Heart left ventricle (tissue), 16 donors: ENCODE data around the gene FOXP1. TPM values are rescaled to one million over a fixed set of nuclear protein-coding genes. Genes with fewer than 3 reads are reported as not detected.

ENCODE experiments used
- ATAC-seq, 4 donors: fragments of 200-7000 bp; cut with Tn5 transposase; one replicate each; pipeline ENCODE4 v1.9.1; 2020 to 2022; ENCODE audit warnings: moderate library complexity in 4 of 4, mild to moderate bottlenecking in 3 of 4, moderate number of reproducible peaks in 1 of 4
- DNase-seq, 5 donors: peaks; one replicate each; pipeline ENCODE4 v3.0.0-alpha.2; 2020
- H3K27ac ChIP-seq, 12 donors: fragments of 200-600 bp; sonication (generic) in 4 of 12; one replicate each; pipeline versions ENCODE4 v1.5.0 to v1.8.0; 2016 to 2022; ENCODE audit warnings: mild to moderate bottlenecking in 2 of 12
- H3K27me3 ChIP-seq, 9 donors: fragments of 200-600 bp; sonication (generic) in 2 of 9; one replicate each; pipeline versions ENCODE4 v1.5.1 to v1.8.0; 2016 to 2022; ENCODE audit warnings: mild to moderate bottlenecking in 3 of 9
- H3K36me3 ChIP-seq, 9 donors: fragments of 200-600 bp; sonication (generic) in 2 of 9; one replicate each; pipeline versions ENCODE4 v1.5.0 to v1.8.0; 2018 to 2022; ENCODE audit warnings: mild to moderate bottlenecking in 2 of 9
- H3K4me1 ChIP-seq, 12 donors: fragments of 200-600 bp; sonication (generic) in 4 of 12; one replicate each; pipeline versions ENCODE4 v1.5.0 to v1.8.0; 2016 to 2022; ENCODE audit warnings: mild to moderate bottlenecking in 3 of 12
- H3K4me3 ChIP-seq, 12 donors: fragments of 200-600 bp; sonication (generic) in 4 of 12; one replicate each; pipeline versions ENCODE4 v1.5.0 to v1.8.0; 2017 to 2022; ENCODE audit warnings: mild to moderate bottlenecking in 9 of 12, moderate library complexity in 4 of 12
- H3K9me3 ChIP-seq, 12 donors: fragments of 200-600 bp; sonication (generic) in 4 of 12; one replicate each; pipeline versions ENCODE4 v1.5.0 to v1.8.0; 2016 to 2022; ENCODE audit warnings: mild to moderate bottlenecking in 1 of 12
- CTCF ChIP-seq, 12 donors: fragments of 200-600 bp; sonication (generic) in 4 of 12; IDR thresholded peaks; one replicate each; pipeline versions ENCODE4 v1.5.0 to v1.8.0; 2018 to 2022; ENCODE audit warnings: antibody characterized with exemption in 12 of 12, mild to moderate bottlenecking in 5 of 12
- POLR2A ChIP-seq, 2 donors: fragments of 450-650 bp; IDR thresholded peaks; one replicate each; pipeline ENCODE4 v1.6.1; 2017; ENCODE audit warnings: antibody characterized with exemption in 2 of 2, mild to moderate bottlenecking in 2 of 2, moderate library complexity in 2 of 2
- WGBS, 4 donors: extraction: QIAGEN DNeasy Blood & Tissue Kit in 2 of 4; methylation state at CpG; one replicate each; pipeline versions ENCODE4 v1.1.5 to v1.1.7; 2013 to 2018; 5-methylcytosine and 5-hydroxymethylcytosine counted together
- intact Hi-C, 10 donors: fragments of 100-400 bp; cut with DNase I; formaldehyde crosslinking; loops; one replicate each; pipeline versions ENCODE4 v1.11.1 to v1.14.2; 2022
- polyA plus RNA-seq, 2 donors: library from polyadenylated mRNA; stranded (reverse); fragments of 200-250 nt; gene quantifications; one replicate each; pipeline ENCODE4 v1.2.3, GENCODE V29; 2013
- total RNA-seq, 9 donors: library from RNA; depleted of rRNA in 2 of 9; stranded (reverse); fragments of >200 nt in 2 of 9; fragmentation: NEBNext Ultra II Directional in 3 of 9; extraction: Animal tissue kit (Norgen Biotek cat#: 25700) in 3 of 9; gene quantifications; one replicate each; pipeline versions ENCODE4 v1.1.0 to v1.2.4, GENCODE V29; 2016 to 2023
- donor health status: ischemic (EF 13 %, LVEDD 7.1; RV severe dilation, severe dysfunction).
- donor health status: healthy with polysubstance abuse.
- donor health status: DM: no; HTN: yes; CAD: no.
- donor health status: DM: no; HTN: no; CAD: no.
- donor health status: ischemic (EF 25% LVEDD 6.9; RV normal size, moderate dysfunction).
- donor health status: ischemic (EF 25% LVEDD 5.7; RV mildly dilated, moderate dysfunction).
- donor health status: healthy.
- donor health status: DM: yes; HTN: yes; CAD: no.
- donor health status: ischemic (EF 35%, LVEDD 5.7; RV mildly dilated, moderate dysfunction).
- donor health status: nonischemic (EF 11% LVEDD 7.7; RV severe dilation, severe dysfunction).
- donor health status: DM: yes; HTN: yes; CAD: no.
- donor health status: PGD.
- donor health status: ischemic (EF 29% LVEDD 5.4; RV normal size, mild dysfunction).
- donor health status: nonischemic (EF 23%, LVEDD 6.1; RV moderate dilation, normal function).

FOXP1 gene
- total and polyA plus RNA-seq, 11 donors, result 14.9 to 67.8 (median 41.1) TPM

GRCh38 chr3:71131375-71132314 is 451.9 kb downstream of the FOXP1 start:
- no peak for TF ChIP-seq POLR2A (IDR thresholded peaks at IDR 0.05)
- TF ChIP-seq CTCF (IDR thresholded peaks at IDR 0.05), result no peak
- intact Hi-C loops, result loop anchor here in 7 of 10 donors (2.0 to 10.0 kb wide), 16 partner anchors 67 to 453 kb away; partner anchors contain the start of gene FOXP1 (in 4 of the 7)
- ATAC-seq (peak; percentile 44 to 57 (median 48)), DNase-seq (peak in 1 of 5 donors; percentile 47)
- peak overlapping the region in 9 of 12 donors; percentile 3 to 67 (median 57) for H3K4me3 ChIP-seq
- 44 to 52% (median 47%) methylated on average over 10 of the region's 10 CpGs for WGBS, 4 donors
- H3K36me3 ChIP-seq, result no peaks in the 10 kb centered on the region
- H3K9me3 ChIP-seq, result no peaks in the 10 kb centered on the region
- no peaks in the 10 kb centered on the region for H3K27me3 ChIP-seq
- peak overlapping the region; percentile 78 to 94 (median 88) for H3K27ac ChIP-seq
- H3K4me1 ChIP-seq, result peaks cover 3 to 81% (median 50%) of the 10 kb centered on the region in 12 donors

GRCh38 chr3:71130471-71131374 is 452.8 kb downstream of the FOXP1 start:
- Histone ChIP-seq H3K4me3 (peak overlapping the region; percentile 36 to 67 (median 55)), H3K4me1 (peaks cover 3 to 80% (median 54%) of the 10 kb centered on the region in 12 donors), H3K27ac (peak overlapping the region; percentile 78 to 94 (median 88)), H3K9me3 (no peaks in the 10 kb centered on the region), H3K27me3 (no peaks in the 10 kb centered on the region), H3K36me3 (no peaks in the 10 kb centered on the region)
- TF ChIP-seq CTCF (IDR thresholded peaks at IDR 0.05) (no peak), POLR2A (IDR thresholded peaks at IDR 0.05) (peak in 1 of 2 donors; percentile 43)
- ATAC-seq (peak; percentile 59 to 76 (median 70)), DNase-seq (peak; percentile 60 to 74 (median 70))
- intact Hi-C loops, result loop anchor here in 7 of 10 donors (2.0 to 10.0 kb wide), 15 partner anchors 66 to 454 kb away; partner anchors contain the start of gene FOXP1 (in 3 of the 7)
- 13 to 14% (median 13%) methylated on average over 19 of the region's 19 CpGs for WGBS, 4 donors

GRCh38 chr3:71129611-71130431 is 453.7 kb downstream of the FOXP1 start:
- ATAC-seq, result peak; percentile 4 to 42 (median 21)

More at GRCh38 chr3:71129611-71130431, 453.7 kb downstream of the FOXP1 start:
- intact Hi-C loops, result loop anchor here in 8 of 10 donors (2.0 to 10.0 kb wide), 17 partner anchors 63 to 455 kb away; partner anchors contain the start of gene FOXP1 (in 4 of the 8)
- no peaks in the 10 kb centered on the region for H3K36me3 ChIP-seq
- peak overlapping the region; percentile 36 to 67 (median 55) for H3K4me3 ChIP-seq
- H3K27me3 ChIP-seq, result no peaks in the 10 kb centered on the region
- WGBS, 4 donors, result 0% methylated on average over 13 of the region's 13 CpGs
- peaks cover 3 to 75% (median 49%) of the 10 kb centered on the region in 12 donors for H3K4me1 ChIP-seq
- H3K27ac ChIP-seq, result peak overlapping the region; percentile 78 to 94 (median 88)
- H3K9me3 ChIP-seq, result no peaks in the 10 kb centered on the region
- no peak for TF ChIP-seq CTCF (IDR thresholded peaks at IDR 0.05)
- TF ChIP-seq POLR2A (IDR thresholded peaks at IDR 0.05), result no peak
- no peak for DNase-seq
